DMS114 treated with DMSO at 0.1 percent for 48 hours (cell line): ENCODE results near the gene TBRG1.
A peak's percentile ranks its signal among the peaks of the same experiment; 100 is the strongest.

Experiments
- DNase-seq: peaks from one replicate; lab custom pipeline; 2025; ENCODE audit not compliant: unreplicated experiment; lab: John Stamatoyannopoulos, UW

TBRG1 gene

GRCh38 chr11:124612567-124613246 lies 10.0 kb upstream of the TBRG1 start:
- no peak for DNase-seq

GRCh38 chr11:124618863-124619262 lies 3.8 kb upstream of the TBRG1 start:
- DNase-seq: no peak

GRCh38 chr11:124623861-124624525 lies 1.3 kb downstream of the TBRG1 start:
- no peak for DNase-seq

GRCh38 chr11:124625504-124626168 lies 3.0 kb downstream of the TBRG1 start:
- DNase-seq: no peak

GRCh38 chr11:124627546-124627945 lies 4.9 kb downstream of the TBRG1 start:
- DNase-seq: no peak

GRCh38 chr11:124629961-124630360 lies 7.3 kb downstream of the TBRG1 start:
- no peak for DNase-seq

- peak; percentile 6 for DNase-seq
Observed at GRCh38 chr11:124633355-124633754, 10.7 kb downstream of the TBRG1 start.

GRCh38 chr11:124635932-124636331 lies 13.3 kb downstream of the TBRG1 start:
- no peak for DNase-seq

GRCh38 chr11:124638500-124638899 lies 15.8 kb downstream of the TBRG1 start:
- DNase-seq: no peak

GRCh38 chr11:124639186-124639585 lies 16.5 kb downstream of the TBRG1 start:
- no peak for DNase-seq

GRCh38 chr11:124640666-124641065 lies 18.0 kb downstream of the TBRG1 start:
- DNase-seq: no peak

- DNase-seq: no peak
Observed at GRCh38 chr11:124642628-124643027, 20.0 kb downstream of the TBRG1 start.

- DNase-seq: no peak
Observed at GRCh38 chr11:124643042-124643604, 20.5 kb downstream of the TBRG1 start.

GRCh38 chr11:124643605-124644425 lies 21.2 kb downstream of the TBRG1 start:
- DNase-seq: no peak

- DNase-seq: peak; percentile 65
Observed at GRCh38 chr11:124644426-124645280, 22.0 kb downstream of the TBRG1 start.

GRCh38 chr11:124646148-124646547 lies 23.5 kb downstream of the TBRG1 start:
- DNase-seq: no peak

- DNase-seq: no peak
Observed at GRCh38 chr11:124648610-124649009, 25.9 kb downstream of the TBRG1 start.

GRCh38 chr11:124656774-124657630 lies 34.3 kb downstream of the TBRG1 start:
- no peak for DNase-seq

GRCh38 chr11:124657904-124658303 lies 35.2 kb downstream of the TBRG1 start:
- DNase-seq: no peak
